HepG2 (cell line): Measurements from ENCODE around the gene NDE1. TPM values are rescaled to one million over a fixed set of nuclear protein-coding genes. Genes with fewer than 3 reads are reported as not detected.

Experiments used
- AGO1 ChIP-seq: fragments of 200-400 bp; formaldehyde crosslinking; IDR thresholded peaks from 2 replicates; pipeline ENCODE4 v1.6.1; 2017; ENCODE audit warnings: mild to moderate bottlenecking, low read depth, low read length, moderate library complexity; ENCODE audit not compliant: poor library complexity, severe bottlenecking
- DZIP1 ChIP-seq: sonication (generic); formaldehyde crosslinking; IDR thresholded peaks from 2 replicates; pipeline ENCODE4 v1.5.0; 2020; ENCODE audit warnings: mild to moderate bottlenecking, missing genetic modification reagents
- HCFC1 ChIP-seq: fragments of 150-350 bp; IDR thresholded peaks from 2 replicates; pipeline ENCODE4 v1.6.1; 2014; ENCODE audit warnings: low read depth, low read length
- HDAC1 ChIP-seq: sonication (generic); formaldehyde crosslinking; IDR thresholded peaks from 2 replicates; pipeline ENCODE4 v1.5.1; 2020; ENCODE audit warnings: mild to moderate bottlenecking, missing genetic modification reagents
- HES4 ChIP-seq: sonication (generic); formaldehyde crosslinking; IDR thresholded peaks from 2 replicates; pipeline ENCODE4 v1.9.0; 2021; ENCODE audit warnings: mild to moderate bottlenecking, missing genetic modification reagents, borderline replicate concordance
- MIER3 ChIP-seq: IDR thresholded peaks from 2 replicates; pipeline ENCODE4 v1.6.1; 2016; ENCODE audit warnings: missing compliant biosample characterization, borderline replicate concordance
- NCOA5 ChIP-seq: sonication (generic); formaldehyde crosslinking; IDR thresholded peaks from 2 replicates; pipeline ENCODE4 v1.4.0; 2020; ENCODE audit warnings: missing genetic modification reagents
- NFKBIZ ChIP-seq: IDR thresholded peaks from 2 replicates; pipeline ENCODE4 v1.6.1; 2018; ENCODE audit warnings: missing genetic modification reagents, missing compliant biosample characterization
- NFRKB ChIP-seq: fragments of 450-650 bp; IDR thresholded peaks from 2 replicates; pipeline ENCODE4 v1.6.1; 2017
- NR2F6 ChIP-seq, 2 experiments: IDR thresholded peaks; 2 replicates each; pipeline ENCODE4 v1.6.1; 2016; ENCODE audit warnings: antibody characterized with exemption in 1 of 2, mild to moderate bottlenecking in 1 of 2
- RFX1 ChIP-seq: fragments of 450-650 bp; IDR thresholded peaks from 2 replicates; pipeline ENCODE4 v1.6.1; 2017
- SALL1 ChIP-seq: sonication (generic); formaldehyde crosslinking; IDR thresholded peaks from 2 replicates; pipeline ENCODE4 v1.8.0; 2022; ENCODE audit warnings: mild to moderate bottlenecking, missing genetic modification reagents
- SIX4 ChIP-seq: sonication (generic); formaldehyde crosslinking; IDR thresholded peaks from 2 replicates; pipeline ENCODE4 v1.4.0; 2020; ENCODE audit warnings: missing genetic modification reagents
- TBL1XR1 ChIP-seq: fragments of 150-350 bp; IDR thresholded peaks from 2 replicates; pipeline ENCODE4 v1.6.1; 2014; ENCODE audit warnings: borderline replicate concordance, low read length; ENCODE audit not compliant: partially characterized antibody
- TBP ChIP-seq: sonication (generic); formaldehyde crosslinking; IDR thresholded peaks from 2 replicates; pipeline ENCODE4 v1.5.0; 2020; ENCODE audit warnings: missing genetic modification reagents
- TFAP4 ChIP-seq: sonication (generic); IDR thresholded peaks from 2 replicates; pipeline ENCODE4 v1.6.1; 2016; ENCODE audit warnings: low read depth, borderline replicate concordance
- TOPORS ChIP-seq: sonication (generic); formaldehyde crosslinking; IDR thresholded peaks from 2 replicates; pipeline ENCODE4 v1.8.0; 2023; ENCODE audit warnings: mild to moderate bottlenecking, missing genetic modification reagents
- WIZ ChIP-seq: sonication (generic); formaldehyde crosslinking; IDR thresholded peaks from 2 replicates; pipeline ENCODE4 v1.5.1; 2020; ENCODE audit warnings: mild to moderate bottlenecking, missing genetic modification reagents
- XBP1 ChIP-seq: sonication (generic); formaldehyde crosslinking; IDR thresholded peaks from 2 replicates; pipeline ENCODE4 v1.5.0; 2020; ENCODE audit warnings: missing genetic modification reagents
- ZC3H4 ChIP-seq: sonication (generic); formaldehyde crosslinking; IDR thresholded peaks from 2 replicates; pipeline ENCODE4 v1.4.0; 2020; ENCODE audit warnings: missing genetic modification reagents, borderline replicate concordance
- ZMAT3 ChIP-seq: sonication (generic); formaldehyde crosslinking; conservative IDR thresholded peaks from 2 replicates; pipeline ENCODE4 v1.7.0; 2021; ENCODE audit warnings: missing genetic modification reagents
- ZNF20 ChIP-seq: sonication (generic); formaldehyde crosslinking; IDR thresholded peaks from 2 replicates; pipeline ENCODE4 v1.4.0; 2020; ENCODE audit warnings: mild to moderate bottlenecking, moderate library complexity, missing genetic modification reagents
- ZNF280B ChIP-seq: sonication (generic); formaldehyde crosslinking; IDR thresholded peaks from 2 replicates; pipeline ENCODE4 v1.5.0; 2020; ENCODE audit warnings: missing genetic modification reagents, mild to moderate bottlenecking, borderline replicate concordance
- ZNF337 ChIP-seq: sonication (generic); formaldehyde crosslinking; IDR thresholded peaks from 2 replicates; pipeline ENCODE4 v1.5.1; 2020; ENCODE audit warnings: missing genetic modification reagents, low read depth, mild to moderate bottlenecking, borderline replicate concordance
- ZNF446 ChIP-seq: sonication (generic); formaldehyde crosslinking; IDR thresholded peaks from 2 replicates; pipeline ENCODE4 v1.5.0; 2020; ENCODE audit warnings: mild to moderate bottlenecking, missing genetic modification reagents
- ZNF510 ChIP-seq: sonication (generic); formaldehyde crosslinking; IDR thresholded peaks from 2 replicates; pipeline ENCODE4 v1.4.0; 2020; ENCODE audit warnings: low read depth, mild to moderate bottlenecking, missing genetic modification reagents
- ZNF619 ChIP-seq: sonication (generic); formaldehyde crosslinking; IDR thresholded peaks from 2 replicates; pipeline ENCODE4 v1.4.0; 2020; ENCODE audit warnings: mild to moderate bottlenecking, missing genetic modification reagents
- ZNF672 ChIP-seq: sonication (generic); formaldehyde crosslinking; IDR thresholded peaks from 2 replicates; pipeline ENCODE4 v1.8.1; 2022; ENCODE audit warnings: missing genetic modification reagents
- ZNF784 ChIP-seq: sonication (generic); formaldehyde crosslinking; IDR thresholded peaks from 2 replicates; pipeline ENCODE4 v1.5.1; 2020; ENCODE audit warnings: missing genetic modification reagents, mild to moderate bottlenecking, borderline replicate concordance
- polyA plus RNA-seq, 8 experiments: library from polyadenylated mRNA; depleted of rRNA in 3 of 8; stranded (reverse) in 7 of 8; unstranded in 1 of 8; fragments of >200 nt; fragmentation: Illumina TruSeq in 4 of 8; extraction: Trizol in 4 of 8; gene quantifications; 2 replicates each; pipeline versions ENCODE4 v1.2.1 to v1.2.3, GENCODE V29; 2011 to 2016; ENCODE audit warnings: low read depth in 4 of 8, missing spikeins in 1 of 8, mixed read lengths in 1 of 8; ENCODE audit not compliant: insufficient read depth in 1 of 8
- total RNA-seq, 5 experiments: library from RNA; depleted of rRNA; stranded (reverse); fragments of >200 nt; fragmentation: Illumina TruSeq; extraction: Trizol; gene quantifications; 2 replicates each; pipeline ENCODE4 v1.2.3, GENCODE V29; 2016; ENCODE audit warnings: low read depth in 1 of 5

The NDE1 gene
- total and polyA plus RNA-seq, 2 of the 13 experiments (the other 11 are each of a cell fraction or from before 2014, with no cell fraction given): 40.9 to 72.5 TPM

GRCh38 chr16:15649727-15650018, 372 bp upstream of the NDE1 start (continued):
- 0 out of 2 replicates have a peak, but pooled peaks have one; percentile 11 for TF ChIP-seq ZMAT3 (CRISPR knock-in tag)
- no peak for TF ChIP-seq ZNF280B (CRISPR knock-in tag)
- no peak for TF ChIP-seq ZC3H4 (CRISPR knock-in tag)
- TF ChIP-seq NFRKB: no peak
- TF ChIP-seq HDAC1: no peak
- TF ChIP-seq ZNF20 (CRISPR knock-in tag): no peak
- TF ChIP-seq TBP (CRISPR knock-in tag): no peak
- no peak for TF ChIP-seq ZNF446 (CRISPR knock-in tag)
- no peak for TF ChIP-seq NFKBIZ (CRISPR knock-in tag)
- TF ChIP-seq HCFC1: no peak
- TF ChIP-seq ZNF784 (CRISPR knock-in tag): no peak
- no peak for TF ChIP-seq WIZ (CRISPR knock-in tag)
- no peak for TF ChIP-seq XBP1 (CRISPR knock-in tag)
- peak; percentile 42; the same call in 1 of the 2 replicates for TF ChIP-seq ZNF619 (CRISPR knock-in tag)
- TF ChIP-seq ZNF337 (CRISPR knock-in tag): peak; percentile 83; the same call in 1 of the 2 replicates
- TF ChIP-seq HES4 (CRISPR knock-in tag): no peak
- no peak for TF ChIP-seq ZNF672 (CRISPR knock-in tag)
- no peak for TF ChIP-seq ZNF510 (CRISPR knock-in tag)
- 0 out of 2 replicates have a peak, but pooled peaks have one; percentile 10 for TF ChIP-seq MIER3 (CRISPR knock-in tag)
- no peak for TF ChIP-seq NCOA5 (CRISPR knock-in tag)
- TF ChIP-seq TBL1XR1: no peak
- TF ChIP-seq RFX1: no peak
- TF ChIP-seq NR2F6 (IDR thresholded peaks at IDR 0.05): no peak
- no peak for TF ChIP-seq NR2F6 (CRISPR knock-in tag; IDR thresholded peaks at IDR 0.05)
- TF ChIP-seq DZIP1 (CRISPR knock-in tag): no peak
- TF ChIP-seq TOPORS (CRISPR knock-in tag): no peak
- TF ChIP-seq SIX4: no peak
- no peak for TF ChIP-seq AGO1
- 0 out of 2 replicates have a peak, but pooled peaks have one; percentile 4 for TF ChIP-seq TFAP4
- no peak for TF ChIP-seq SALL1 (CRISPR knock-in tag)
